MM.1S (cell line): ENCODE results near the gene FAM53C.

Source experiments
- DNase-seq: peaks from one replicate; pipeline ENCODE4 v3.0.0-alpha.2; 2015
- H2AFZ ChIP-seq: fragments of 300-600 bp; sonication (generic); 2 replicates; pipeline ENCODE4 v1.6.0; 2016; ENCODE audit warnings: antibody characterized with exemption, low read length
- H3F3A ChIP-seq: fragments of 300-600 bp; sonication (generic); 2 replicates; pipeline ENCODE4 v1.6.1; 2016; ENCODE audit warnings: mild to moderate bottlenecking, antibody characterized with exemption, low read length, moderate library complexity, mixed read lengths; ENCODE audit not compliant: insufficient read depth
- H3K27ac ChIP-seq: fragments of 300-600 bp; sonication (generic); 2 replicates; pipeline ENCODE4 v1.5.1; 2016; ENCODE audit warnings: mild to moderate bottlenecking, low read length
- H3K27me3 ChIP-seq: fragments of 300-600 bp; sonication (generic); replicated peaks from 2 replicates; pipeline ENCODE4 v1.6.0; 2016; ENCODE audit warnings: low read length; ENCODE audit not compliant: insufficient read depth
- H3K36me3 ChIP-seq: fragments of 300-600 bp; sonication (generic); replicated peaks from 2 replicates; pipeline ENCODE4 v1.6.1; 2016; ENCODE audit warnings: mild to moderate bottlenecking, low read length, mixed read lengths; ENCODE audit not compliant: insufficient read depth
- H3K4me1 ChIP-seq: fragments of 300-600 bp; sonication (generic); 2 replicates; pipeline ENCODE4 v1.6.1; 2016; ENCODE audit warnings: low read length, mixed read lengths
- H3K4me2 ChIP-seq: fragments of 300-600 bp; sonication (generic); 2 replicates; pipeline ENCODE4 v1.6.0; 2016; ENCODE audit warnings: low read depth, low read length
- H3K4me3 ChIP-seq: fragments of 300-600 bp; sonication (generic); 2 replicates; pipeline ENCODE4 v1.5.1; 2016; ENCODE audit warnings: low read length, mixed read lengths
- H3K79me2 ChIP-seq: fragments of 300-600 bp; sonication (generic); 2 replicates; pipeline ENCODE4 v1.6.1; 2016; ENCODE audit warnings: mixed run types, low read length, mixed read lengths
- H3K9ac ChIP-seq: fragments of 300-600 bp; sonication (generic); 2 replicates; pipeline ENCODE4 v1.6.1; 2016; ENCODE audit warnings: low read length, mixed read lengths
- H3K9me2 ChIP-seq: fragments of 300-600 bp; sonication (generic); replicated peaks from 2 replicates; pipeline ENCODE4 v1.6.1; 2016; ENCODE audit warnings: mild to moderate bottlenecking, low read length, mixed read lengths; ENCODE audit not compliant: insufficient read depth
- H3K9me3 ChIP-seq: fragments of 300-600 bp; sonication (generic); replicated peaks from 2 replicates; pipeline ENCODE4 v1.6.1; 2016; ENCODE audit warnings: mild to moderate bottlenecking, low read length, mixed read lengths; ENCODE audit not compliant: insufficient read depth
- H4K20me1 ChIP-seq: fragments of 300-600 bp; sonication (generic); 2 replicates; pipeline ENCODE4 v1.6.1; 2016; ENCODE audit warnings: mild to moderate bottlenecking, low read length, moderate library complexity, mixed read lengths; ENCODE audit not compliant: insufficient read depth
- CTCF ChIP-seq: fragments of 300-600 bp; sonication (generic); IDR thresholded peaks from 2 replicates; pipeline ENCODE4 v1.5.1; 2016; ENCODE audit warnings: antibody characterized with exemption, low read length, mixed read lengths
- EZH2 ChIP-seq: fragments of 300-600 bp; sonication (generic); optimal IDR thresholded peaks from 2 replicates; pipeline ENCODE3; 2017; ENCODE audit warnings: low read depth, mild to moderate bottlenecking, antibody characterized with exemption, low read length, mixed read lengths
- EZH2phosphoT487 ChIP-seq: fragments of 300-600 bp; sonication (generic); IDR thresholded peaks from 2 replicates; pipeline ENCODE4 v1.6.1; 2018; ENCODE audit warnings: antibody characterized with exemption, low read length

FAM53C gene

GRCh38 chr5:138352722-138353559 lies 14.9 kb downstream of the FAM53C start:
- peaks cover 6% of the 10 kb centered on the region for H4K20me1 ChIP-seq
- peak overlapping the region; percentile 93 for H3K9ac ChIP-seq
- H3K36me3 ChIP-seq: no peaks in the 10 kb centered on the region
- TF ChIP-seq EZH2 (no peak), EZH2phosphoT487 (no peak), CTCF (peak; percentile 40)
- no peaks in the 10 kb centered on the region for H3K9me3 ChIP-seq
- peak overlapping the region; percentile 85 for H3K4me2 ChIP-seq
- H3K27me3 ChIP-seq: no peaks in the 10 kb centered on the region
- DNase-seq: peak; percentile 58
- peak overlapping the region; percentile 97 for H3K4me3 ChIP-seq
- H3K27ac ChIP-seq: peak overlapping the region; percentile 68; the same call in 1 of the 2 replicates
- peak overlapping the region; percentile 76 for H2AFZ ChIP-seq
- H3F3A ChIP-seq: peaks cover 10% of the 10 kb centered on the region
- peaks cover 17% of the 10 kb centered on the region; the same call in 1 of the 2 replicates for H3K4me1 ChIP-seq
- peaks cover 52% of the 10 kb centered on the region for H3K79me2 ChIP-seq
- H3K9me2 ChIP-seq: no peaks in the 10 kb centered on the region

GRCh38 chr5:138353560-138354080 lies 15.6 kb downstream of the FAM53C start:
- H3K9me2 ChIP-seq: no peaks in the 10 kb centered on the region
- H3K4me3 ChIP-seq: peak overlapping the region; percentile 97
- TF ChIP-seq CTCF: no peak
- H3K9me3 ChIP-seq: no peaks in the 10 kb centered on the region
- H2AFZ ChIP-seq: peak overlapping the region; percentile 76
- H3K4me2 ChIP-seq: peak overlapping the region; percentile 85
- peaks cover 10% of the 10 kb centered on the region for H3F3A ChIP-seq
- peak overlapping the region; percentile 68; the same call in 1 of the 2 replicates for H3K27ac ChIP-seq
- H3K36me3 ChIP-seq: no peaks in the 10 kb centered on the region
- H3K27me3 ChIP-seq: no peaks in the 10 kb centered on the region
- peaks cover 6% of the 10 kb centered on the region for H4K20me1 ChIP-seq
- peak overlapping the region; percentile 93 for H3K9ac ChIP-seq
- H3K4me1 ChIP-seq: peaks cover 17% of the 10 kb centered on the region; the same call in 1 of the 2 replicates
- peak; percentile 48 for DNase-seq
- H3K79me2 ChIP-seq: peaks cover 58% of the 10 kb centered on the region

- H3K4me1 ChIP-seq: peaks cover 17% of the 10 kb centered on the region; the same call in 1 of the 2 replicates
- TF ChIP-seq EZH2phosphoT487 (no peak), EZH2 (no peak), CTCF (no peak)
- no peak for DNase-seq
- peaks cover 10% of the 10 kb centered on the region for H3F3A ChIP-seq
- H3K27ac ChIP-seq: no peak overlapping the region
- H3K4me2 ChIP-seq: peak overlapping the region; percentile 85
- no peaks in the 10 kb centered on the region for H3K9me3 ChIP-seq
- H4K20me1 ChIP-seq: peaks cover 7% of the 10 kb centered on the region
- peak overlapping the region; percentile 93; the same call in 1 of the 2 replicates for H3K9ac ChIP-seq
- no peaks in the 10 kb centered on the region for H3K36me3 ChIP-seq
- no peaks in the 10 kb centered on the region for H3K9me2 ChIP-seq
- H2AFZ ChIP-seq: no peak overlapping the region
- H3K79me2 ChIP-seq: peaks cover 64% of the 10 kb centered on the region
- peak overlapping the region; percentile 97 for H3K4me3 ChIP-seq
- no peaks in the 10 kb centered on the region for H3K27me3 ChIP-seq
Measured at GRCh38 chr5:138354387-138354786, 16.3 kb downstream of the FAM53C start.
